HG03066 (cell line): ENCODE data around the gene MPPED2.

ENCODE experiments used
- ATAC-seq: cut with Tn5 transposase; IDR thresholded peaks from one replicate; pipeline ENCODE4 v1.9.1; 2021; ENCODE audit warnings: low read depth; ENCODE audit not compliant: unreplicated experiment

MPPED2 gene

DNA sequence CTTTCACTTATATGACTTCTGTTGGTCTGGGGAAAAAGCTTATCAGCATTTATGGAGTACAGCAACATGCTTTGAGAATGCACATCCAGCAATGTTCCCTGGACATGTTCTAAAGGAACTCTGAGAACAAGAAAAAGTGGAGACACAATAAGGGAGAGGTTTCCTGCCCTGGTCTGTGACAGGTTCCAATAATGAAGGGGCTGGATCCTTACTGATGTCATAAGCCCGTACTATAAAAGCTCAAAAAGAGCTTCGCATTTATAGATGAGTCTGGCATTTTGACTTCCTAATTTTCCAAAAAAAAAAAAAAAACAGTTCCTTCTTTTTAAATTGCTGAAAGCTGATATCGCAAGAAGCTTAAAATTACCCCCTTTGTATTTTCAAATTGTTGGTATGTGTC, 129.1 kb downstream of the MPPED2 start:
- ATAC-seq = no peak

DNA sequence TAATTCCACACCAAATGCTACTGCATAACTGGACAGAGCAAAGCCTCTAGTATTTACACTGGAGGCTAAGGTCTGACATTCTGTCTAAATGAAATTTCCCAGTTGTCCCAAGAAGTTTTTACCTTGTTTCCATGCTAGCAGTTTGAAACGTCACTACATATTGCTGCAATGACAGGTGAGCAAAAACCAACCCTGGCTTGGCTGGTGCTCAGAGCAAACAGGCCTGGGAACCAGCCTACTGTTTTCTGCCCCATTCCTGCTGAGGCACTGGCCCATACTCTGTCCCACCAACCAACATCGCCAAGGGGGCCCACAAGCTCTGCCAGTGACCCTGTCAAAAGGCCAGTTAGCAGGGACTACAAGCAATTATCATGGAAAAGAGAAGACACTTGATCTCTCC, 131.1 kb downstream of the MPPED2 start:
- ATAC-seq = no peak

DNA sequence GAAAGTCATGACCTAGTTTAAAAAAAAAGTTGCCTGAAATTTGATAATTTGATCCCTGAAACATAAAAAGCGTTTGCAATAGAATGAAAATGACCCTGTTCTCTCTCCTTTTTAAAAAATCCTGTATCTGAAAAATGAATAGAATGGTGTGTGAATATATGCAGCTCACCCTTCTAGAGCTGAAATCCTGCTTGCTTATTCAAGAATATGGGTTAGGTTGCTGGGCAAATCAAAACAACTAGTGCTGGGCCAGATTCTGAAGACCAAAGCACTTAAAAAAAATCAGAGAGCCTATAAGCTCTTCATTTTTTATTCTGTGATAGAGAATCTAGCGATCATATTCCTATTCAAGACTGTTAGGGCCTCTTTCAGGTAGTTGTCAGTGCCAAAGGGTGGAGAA, 131.6 kb downstream of the MPPED2 start:
- no peak for ATAC-seq

DNA sequence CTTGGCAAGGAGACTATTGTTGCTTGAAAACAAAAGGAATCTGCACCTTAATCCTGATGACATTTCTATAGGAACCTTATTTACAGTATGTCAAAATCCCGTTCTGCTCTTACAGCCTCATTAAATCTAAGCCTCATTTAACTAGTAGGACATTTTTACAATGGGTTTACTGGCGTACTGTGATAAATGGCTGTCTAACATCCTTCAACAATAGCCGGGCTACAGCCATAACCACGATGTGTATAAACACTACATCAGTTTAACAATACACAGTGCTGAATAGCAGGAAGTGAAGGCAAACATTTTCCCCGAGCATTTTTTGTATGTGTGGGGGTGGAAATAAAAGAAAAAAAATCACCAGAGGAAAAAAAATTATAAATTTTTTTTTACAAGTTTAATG, 132.0 kb downstream of the MPPED2 start:
- no peak for ATAC-seq

DNA sequence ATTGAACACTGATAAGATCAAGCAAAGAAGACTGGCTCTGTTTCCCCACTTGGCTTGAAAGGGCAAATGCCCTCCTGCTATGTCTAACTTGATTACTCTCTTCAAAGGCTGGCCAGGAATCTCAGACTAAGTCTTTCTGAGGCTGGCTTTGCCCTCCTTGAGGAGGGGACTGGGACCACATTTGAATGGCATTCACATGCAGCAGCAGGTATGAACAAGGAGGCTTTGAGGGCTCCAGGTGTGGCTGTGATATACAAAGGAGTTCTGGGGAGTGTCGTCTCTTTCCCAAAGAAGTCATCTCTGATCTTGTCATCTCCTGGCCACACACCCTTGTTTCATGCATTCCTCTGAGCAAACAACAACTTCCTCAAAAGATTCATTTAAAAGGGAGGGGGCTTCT, 132.4 kb downstream of the MPPED2 start:
- ATAC-seq = no peak

DNA sequence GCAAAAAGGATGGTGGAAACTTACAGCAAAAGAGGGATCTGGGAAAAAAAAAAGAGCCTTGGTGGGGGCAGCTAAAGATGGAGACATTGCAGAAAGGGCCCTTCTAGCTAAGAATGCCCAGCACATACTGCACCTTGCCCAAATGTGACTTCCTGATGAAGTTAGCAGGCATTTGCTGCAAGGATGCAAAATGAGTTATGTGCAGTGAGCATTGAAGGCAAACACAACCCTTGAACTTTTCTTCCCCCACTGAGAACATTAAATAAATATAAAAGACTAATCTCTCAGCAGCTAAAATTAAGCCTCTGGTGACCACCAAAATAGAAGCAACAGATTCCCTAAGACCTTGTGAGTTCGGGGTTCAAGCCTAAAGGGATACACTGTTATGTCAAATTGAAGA, 133.3 kb downstream of the MPPED2 start:
- no peak for ATAC-seq

DNA sequence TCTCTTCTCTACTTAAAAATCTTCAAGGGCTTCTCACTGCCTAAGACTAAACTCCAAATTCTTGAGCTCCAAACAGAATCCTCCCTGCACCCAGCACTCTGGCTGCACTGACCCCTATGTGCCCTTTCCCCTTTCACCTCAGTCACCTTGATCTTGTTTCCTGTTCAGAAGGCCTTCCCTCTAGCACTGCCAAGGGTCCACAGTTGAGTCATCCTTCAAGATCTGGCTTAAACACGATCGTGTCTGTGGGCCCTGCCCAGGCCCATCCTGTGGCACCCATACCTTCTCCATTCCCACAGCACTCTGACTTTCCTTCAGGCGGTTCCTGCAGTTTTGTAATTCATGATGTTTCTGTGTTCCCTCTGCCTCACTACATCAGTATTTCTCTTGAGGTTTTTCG, 134.0 kb downstream of the MPPED2 start:
- no peak for ATAC-seq

DNA sequence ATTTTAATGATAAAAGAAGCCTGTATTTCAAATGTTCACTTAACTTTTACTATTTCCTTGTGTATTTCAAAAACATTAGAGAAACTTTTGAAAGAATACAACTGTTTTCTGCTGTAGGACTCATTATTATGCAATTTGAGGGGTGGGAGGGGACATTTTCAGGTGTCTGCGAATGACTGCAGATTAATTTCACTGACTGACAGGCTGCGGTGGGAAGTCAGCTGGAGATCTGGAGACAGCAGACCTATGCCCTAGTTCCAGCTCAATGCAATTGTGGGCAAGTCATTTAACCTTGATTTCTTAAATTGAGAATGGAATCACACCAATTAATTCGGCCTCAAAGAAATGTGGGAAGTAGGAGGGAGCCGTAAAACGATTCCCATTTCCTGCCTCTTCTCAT, 134.5 kb downstream of the MPPED2 start:
- ATAC-seq = no peak

DNA sequence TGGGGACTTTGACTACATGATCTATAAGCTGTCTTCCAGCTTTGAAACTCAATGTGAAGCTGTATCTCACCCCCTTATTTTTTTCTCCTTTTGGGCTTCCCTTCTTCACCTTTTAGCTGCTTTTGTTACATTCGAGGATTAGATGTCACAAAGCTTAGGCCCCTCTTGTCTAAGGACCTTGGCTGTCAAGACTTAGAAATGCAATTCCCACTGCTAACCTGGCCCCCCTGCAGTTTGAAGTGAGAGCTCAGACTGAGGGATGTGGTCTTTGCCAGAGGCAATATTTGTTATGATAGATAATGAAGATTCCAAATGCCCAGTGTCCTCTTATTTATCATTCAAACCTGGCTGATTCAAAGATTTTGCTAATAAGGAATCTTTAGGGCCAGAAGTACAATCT, 135.0 kb downstream of the MPPED2 start:
- no peak for ATAC-seq

DNA sequence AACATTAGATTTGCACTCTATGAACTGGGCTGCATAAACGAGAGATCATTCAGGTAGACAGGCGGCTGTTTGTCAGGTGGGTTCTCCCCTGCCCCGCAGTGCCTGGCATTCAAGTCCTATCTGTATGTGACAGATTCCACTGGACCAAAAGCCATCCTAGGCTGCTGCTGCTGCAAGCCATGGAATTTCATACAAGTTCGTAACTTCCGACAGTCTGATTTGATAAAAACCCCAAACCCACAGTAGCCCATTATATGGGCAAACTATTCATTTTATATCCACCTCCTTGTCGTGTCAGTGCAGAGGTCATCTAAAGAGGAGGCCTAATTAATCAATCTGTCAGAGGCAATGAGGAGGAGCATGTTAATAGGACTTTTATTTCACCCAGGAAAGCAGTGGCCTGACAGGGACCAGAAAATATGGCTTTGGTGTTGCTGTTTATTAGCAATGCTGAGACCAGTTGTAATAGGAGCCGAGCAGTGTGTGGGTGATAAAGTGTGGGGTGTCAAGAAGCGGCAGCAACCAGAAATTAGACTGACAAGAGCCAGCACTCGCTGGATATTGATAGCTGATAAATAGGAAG, 139.0 kb downstream of the MPPED2 start:
- ATAC-seq = no peak

DNA sequence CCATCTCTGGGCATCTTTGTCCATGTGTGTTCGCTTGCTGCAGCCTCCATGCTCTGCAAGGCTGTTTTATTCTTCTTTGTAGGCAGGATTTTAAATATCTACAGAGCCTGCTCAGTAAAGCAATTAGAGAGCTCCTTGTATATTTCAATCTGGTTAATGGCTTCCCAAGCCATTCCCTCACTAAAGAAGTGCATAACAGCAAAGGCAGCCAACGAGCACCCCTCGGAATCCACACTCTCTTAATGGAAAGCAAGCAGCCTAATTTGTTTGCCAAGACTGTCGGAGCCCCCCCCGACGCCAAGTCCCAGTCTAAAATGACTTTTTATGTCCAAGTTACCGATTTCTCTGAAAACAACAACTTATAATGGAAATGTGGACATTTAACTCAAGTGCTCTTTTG, 139.6 kb downstream of the MPPED2 start:
- no peak for ATAC-seq

DNA sequence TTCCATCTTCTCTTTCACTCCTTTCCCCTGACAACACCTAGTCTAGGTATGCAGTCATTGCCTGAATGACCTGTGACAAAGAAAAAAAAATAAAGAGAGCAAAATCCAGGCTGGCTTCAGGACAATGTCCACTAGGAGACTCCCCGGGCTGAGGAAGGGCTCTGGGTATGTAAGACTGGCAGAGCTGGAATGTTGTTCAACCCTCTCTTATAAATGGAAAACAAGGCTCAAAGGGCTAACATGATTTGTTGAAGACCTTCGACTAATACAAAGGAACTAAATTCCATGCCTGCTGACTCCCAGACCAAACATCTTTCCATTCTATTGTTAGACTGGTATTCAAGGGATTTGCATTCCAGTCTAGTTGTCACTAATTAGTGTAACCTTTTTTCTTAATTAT, 141.1 kb downstream of the MPPED2 start:
- ATAC-seq = no peak

DNA sequence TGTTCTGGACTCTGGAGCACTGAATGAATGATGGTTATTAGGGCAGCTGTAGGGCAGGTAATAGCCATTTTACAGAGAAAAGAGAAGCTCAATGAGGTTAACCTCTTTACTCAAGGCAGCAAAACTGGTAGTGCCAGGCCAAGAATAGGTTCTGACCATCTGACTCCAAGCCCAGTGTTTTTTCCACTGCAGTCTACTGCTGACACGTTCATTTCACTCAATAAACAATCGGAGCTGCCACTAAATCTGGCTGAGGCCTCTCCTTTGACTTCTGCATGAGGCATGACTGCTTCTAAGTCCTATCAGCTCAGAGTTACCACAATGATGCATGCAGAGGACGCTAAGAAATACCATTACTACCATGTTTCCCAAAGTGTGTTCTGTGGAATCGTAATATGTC, 145.6 kb downstream of the MPPED2 start:
- ATAC-seq = no peak

DNA sequence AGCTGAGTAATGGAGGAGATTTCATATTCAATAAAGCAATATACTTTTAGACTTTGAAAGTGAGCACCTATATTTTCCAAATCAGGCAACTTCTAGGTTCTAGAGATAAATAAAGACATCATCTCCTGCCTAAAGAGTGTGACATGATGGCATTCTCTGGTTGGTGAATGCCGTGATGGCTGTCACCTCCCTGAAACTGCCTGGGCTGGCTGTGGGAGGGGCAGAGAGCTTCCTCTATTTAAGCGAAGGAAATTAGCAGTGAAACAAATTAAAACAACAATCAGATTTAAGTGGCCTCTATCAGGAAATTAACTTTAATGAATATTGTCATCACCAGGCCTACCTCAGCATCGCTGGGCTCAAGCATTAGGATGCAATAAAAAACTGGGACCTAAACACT, 149.4 kb downstream of the MPPED2 start:
- no peak for ATAC-seq

DNA sequence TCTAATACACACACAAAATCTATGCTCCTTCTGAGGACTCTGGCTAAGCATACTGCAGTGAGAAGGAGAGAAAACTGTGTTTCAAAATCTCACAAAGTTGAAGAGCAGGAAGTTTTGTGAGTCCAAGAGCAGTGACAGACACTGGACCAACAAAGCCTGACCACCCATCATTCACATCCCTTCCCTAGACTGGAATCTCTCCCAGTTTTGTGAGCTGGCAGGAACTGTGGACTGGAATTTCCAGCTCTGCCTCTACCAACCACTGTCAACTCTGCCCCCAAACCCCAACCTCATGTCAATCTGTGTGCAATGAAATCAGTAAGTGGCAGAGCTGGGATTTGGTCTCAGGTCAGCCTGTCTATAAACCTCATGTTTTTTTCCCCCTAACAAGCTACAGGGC, 150.7 kb downstream of the MPPED2 start:
- ATAC-seq = no peak

DNA sequence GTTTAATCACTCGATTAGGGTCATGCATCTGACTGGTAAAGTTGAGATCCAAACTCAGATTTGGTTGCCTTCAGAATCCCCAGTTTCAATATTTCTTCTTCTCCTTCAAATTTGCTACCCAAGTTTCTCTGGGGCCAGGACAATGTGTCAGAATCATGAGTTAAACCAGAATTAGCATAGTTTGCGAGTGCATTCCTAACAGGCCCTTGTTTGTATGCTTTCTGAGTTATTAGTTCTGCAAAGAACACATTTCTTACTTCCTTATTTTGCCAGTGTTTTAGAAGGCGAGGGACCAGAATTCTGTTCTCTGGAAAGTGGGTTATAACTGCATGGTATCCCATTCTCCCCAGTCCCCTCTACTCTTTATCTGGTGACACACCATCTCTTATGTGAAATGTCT, 151.3 kb downstream of the MPPED2 start:
- ATAC-seq = no peak

DNA sequence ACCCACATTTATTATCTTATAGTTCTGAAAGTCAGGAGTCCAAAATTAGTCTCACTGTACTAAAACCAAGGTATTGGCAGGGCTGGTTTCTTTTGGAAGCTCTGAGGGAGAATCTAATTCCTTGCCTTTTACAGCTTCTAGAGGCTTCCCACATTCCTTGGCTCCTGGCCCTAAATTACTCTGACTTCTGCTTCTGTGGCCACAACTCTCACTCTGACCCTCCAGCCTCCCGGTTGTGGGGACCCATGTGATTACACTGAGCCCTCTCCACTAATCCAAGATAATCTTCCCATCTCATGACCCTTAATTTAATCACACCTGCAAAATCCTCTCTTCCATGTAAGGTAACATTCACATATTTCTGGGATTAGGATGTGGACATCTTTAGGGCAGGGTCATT, 152.3 kb downstream of the MPPED2 start:
- no peak for ATAC-seq

DNA sequence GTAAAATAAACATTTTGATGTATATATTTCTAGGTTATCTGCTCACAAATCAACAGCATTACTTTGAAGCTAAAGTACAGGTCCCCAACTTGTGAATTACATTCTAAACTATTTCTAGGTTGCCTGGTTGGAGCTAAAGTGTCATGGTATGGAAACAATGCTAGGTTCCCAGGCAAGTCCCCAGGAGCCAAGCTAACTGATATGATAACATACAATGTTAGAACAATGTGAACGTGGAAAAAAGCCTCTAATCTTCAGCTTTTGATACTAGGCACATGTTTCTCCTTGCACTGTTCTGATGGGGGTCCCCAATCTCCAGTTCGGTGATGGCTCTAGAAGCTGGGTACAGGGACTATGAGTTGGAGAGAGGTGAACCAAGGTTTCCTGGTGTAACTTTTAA, 153.4 kb downstream of the MPPED2 start:
- ATAC-seq = no peak

DNA sequence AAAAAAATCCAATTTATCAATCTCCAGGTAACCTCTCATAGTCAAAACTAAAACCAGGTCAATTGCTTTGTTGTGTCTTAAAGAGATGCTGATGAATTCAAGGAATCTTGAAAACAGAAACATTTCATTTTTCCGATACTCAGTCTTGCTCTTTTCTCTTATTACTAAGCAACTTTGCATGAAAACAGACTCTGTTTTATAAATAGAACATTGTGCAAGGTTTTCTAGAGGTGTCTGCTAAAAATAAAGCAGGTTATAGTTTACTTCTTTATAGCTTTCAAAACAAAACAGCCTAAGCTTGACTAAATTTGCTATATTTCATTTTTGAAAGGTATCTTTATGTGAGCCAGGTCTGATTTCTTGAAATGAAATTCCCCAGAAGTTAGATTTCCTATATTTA, 154.0 kb downstream of the MPPED2 start:
- ATAC-seq = no peak

DNA sequence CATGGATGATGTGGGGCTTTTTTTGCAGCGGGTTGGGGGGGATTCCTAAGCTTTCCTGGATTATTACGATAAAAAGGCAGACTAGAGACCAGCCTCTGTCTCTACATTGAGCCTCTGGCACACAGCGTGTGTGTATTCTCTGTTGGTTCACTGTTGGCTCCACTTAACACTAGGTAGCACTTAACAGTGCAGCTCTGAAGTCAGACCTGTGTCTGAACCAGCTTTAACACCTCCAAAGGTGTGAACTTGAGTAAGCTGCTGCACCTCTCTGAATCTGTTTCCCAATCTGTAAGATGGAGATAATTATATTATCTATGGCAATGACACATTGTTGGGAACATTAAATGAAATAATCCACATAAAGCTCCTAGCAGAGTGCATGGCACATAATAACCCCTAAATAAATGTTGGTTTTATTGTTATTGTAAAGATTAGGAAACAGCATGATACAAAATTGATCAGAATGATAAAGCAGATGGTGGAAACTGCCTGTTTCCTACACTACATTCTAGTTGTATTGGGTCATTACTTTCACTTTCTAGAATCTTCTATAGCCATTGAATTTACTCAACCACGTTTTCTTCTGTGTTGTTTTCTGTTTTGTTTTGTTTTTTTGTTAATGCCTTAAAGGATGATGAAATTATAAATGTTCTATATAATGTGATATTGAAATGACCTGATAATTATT, 154.9 kb downstream of the MPPED2 start:
- ATAC-seq = no peak

DNA sequence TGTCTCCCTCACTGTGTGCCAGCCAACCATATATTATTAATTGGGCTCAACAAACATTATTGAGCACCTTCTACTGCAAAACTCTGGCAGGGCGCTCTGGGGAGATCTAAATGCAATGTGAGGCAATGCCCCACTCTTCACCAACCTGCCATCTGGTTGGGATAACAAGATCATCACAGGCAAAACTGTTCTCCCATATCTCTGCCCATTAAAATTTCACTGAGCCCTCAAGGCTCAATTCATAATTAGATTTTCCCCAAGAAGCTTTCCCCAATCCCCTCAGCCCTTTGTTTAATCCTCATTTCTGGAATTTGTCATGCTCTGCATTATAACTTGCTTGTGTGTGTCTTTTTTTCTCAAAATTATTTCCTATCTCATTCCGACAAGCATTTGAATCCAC, 156.6 kb downstream of the MPPED2 start:
- no peak for ATAC-seq

DNA sequence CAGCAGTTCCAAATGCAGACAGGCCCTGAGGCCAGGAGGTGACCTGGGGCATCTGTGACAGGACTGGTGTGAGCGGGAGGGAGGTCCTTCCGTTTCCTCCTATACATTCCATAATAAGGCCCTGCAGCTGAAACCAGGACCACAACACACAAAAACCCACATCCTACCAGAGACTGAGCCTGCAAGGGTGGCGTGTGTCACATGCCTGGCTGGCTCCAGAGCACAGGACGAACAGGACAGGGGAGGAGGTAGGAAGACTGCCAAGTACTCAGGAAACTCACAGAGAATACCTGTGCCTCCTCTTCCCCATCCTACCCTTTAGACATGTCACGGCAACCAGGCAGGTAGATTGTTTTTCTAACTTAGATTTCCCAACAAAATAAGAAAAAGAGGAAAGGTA, 159.4 kb downstream of the MPPED2 start:
- no peak for ATAC-seq

DNA sequence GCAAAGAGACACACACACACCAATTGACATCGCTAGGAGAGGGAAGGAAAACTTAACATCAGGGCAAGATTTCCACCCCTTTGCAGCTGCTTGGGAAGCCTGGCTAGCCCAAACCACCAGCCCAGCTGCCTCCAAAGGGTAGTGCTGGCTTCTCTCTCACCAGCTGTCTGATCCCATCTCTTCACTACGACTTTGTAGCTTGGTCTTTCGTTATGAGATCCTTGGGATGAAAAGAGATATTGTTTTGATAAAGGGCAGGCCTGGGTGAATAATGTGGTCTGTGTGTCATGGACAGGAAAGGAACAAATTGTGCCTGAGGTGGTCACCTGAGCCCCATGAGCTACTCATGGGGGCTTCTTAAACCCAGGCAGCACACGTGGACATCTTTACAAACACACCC, 161.3 kb downstream of the MPPED2 start:
- ATAC-seq = no peak
